ENCODE data around the gene RAB5IF.

RAB5IF gene

GRCh38 chr20:36644032-36644705 lies 38.6 kb downstream of the RAB5IF start:
- H3K4me3 ChIP-seq (ENCODE audit: low read length) = no peak overlapping the region
- no peaks in the 10 kb centered on the region for H3K36me3 ChIP-seq (ENCODE audit: control insufficient read depth, insufficient read depth, low read length)
- no peaks in the 10 kb centered on the region for H3K4me1 ChIP-seq (ENCODE audit: control insufficient read depth, insufficient read depth, low read length)
- no peaks in the 10 kb centered on the region for H3K27me3 ChIP-seq (ENCODE audit: control insufficient read depth, insufficient read depth, low read length)
- H3K27ac ChIP-seq (ENCODE audit: low read depth, low read length) = no peak overlapping the region
- no peak overlapping the region for H3K9ac ChIP-seq (ENCODE audit: low read length)

- no peak overlapping the region for H3K9ac ChIP-seq (ENCODE audit: low read length)
- no peaks in the 10 kb centered on the region for H3K36me3 ChIP-seq (ENCODE audit: control insufficient read depth, insufficient read depth, low read length)
- H3K27me3 ChIP-seq (ENCODE audit: control insufficient read depth, insufficient read depth, low read length) = no peaks in the 10 kb centered on the region
- no peak overlapping the region for H3K4me3 ChIP-seq (ENCODE audit: low read length)
- H3K27ac ChIP-seq (ENCODE audit: low read depth, low read length) = no peak overlapping the region
- no peaks in the 10 kb centered on the region for H3K4me1 ChIP-seq (ENCODE audit: control insufficient read depth, insufficient read depth, low read length)
These were observed 39.1 kb downstream of the RAB5IF start for GRCh38 chr20:36644706-36645095.

- Histone ChIP-seq H3K27me3 (ENCODE audit: control insufficient read depth, insufficient read depth, low read length) (no peaks in the 10 kb centered on the region), H3K27ac (ENCODE audit: low read depth, low read length) (no peak overlapping the region), H3K4me3 (ENCODE audit: low read length) (peak overlapping the region; percentile 35), H3K36me3 (ENCODE audit: control insufficient read depth, insufficient read depth, low read length) (no peaks in the 10 kb centered on the region), H3K9ac (ENCODE audit: low read length) (no peak overlapping the region), H3K4me1 (ENCODE audit: control insufficient read depth, insufficient read depth, low read length) (no peaks in the 10 kb centered on the region)
These were observed 39.8 kb downstream of the RAB5IF start for GRCh38 chr20:36645353-36645752.

GRCh38 chr20:36645998-36646397 lies 40.4 kb downstream of the RAB5IF start, which contains the start of gene SLA2:
Gene SLA2 (minus strand): TSS chr20:36646196. CDS start chr20:36641335, 4,861 bp downstream.
- no peaks in the 10 kb centered on the region for H3K27me3 ChIP-seq (ENCODE audit: control insufficient read depth, insufficient read depth, low read length)
- no peak within 1 kb of the TSS for H3K9ac ChIP-seq (ENCODE audit: low read length)
- H3K4me3 ChIP-seq (ENCODE audit: low read length) = peak within 1 kb of the TSS; percentile 35
- H3K4me1 ChIP-seq (ENCODE audit: control insufficient read depth, insufficient read depth, low read length) = no peaks in the 10 kb centered on the region
- H3K27ac ChIP-seq (ENCODE audit: low read depth, low read length) = no peak within 1 kb of the TSS
- H3K36me3 ChIP-seq (ENCODE audit: control insufficient read depth, insufficient read depth, low read length) = no peaks in the 10 kb centered on the region

GRCh38 chr20:36646678-36647077 lies 41.1 kb downstream of the RAB5IF start:
- no peaks in the 10 kb centered on the region for H3K4me1 ChIP-seq (ENCODE audit: control insufficient read depth, insufficient read depth, low read length)
- peaks cover 4% of the 10 kb centered on the region for H3K36me3 ChIP-seq (ENCODE audit: control insufficient read depth, insufficient read depth, low read length)
- H3K4me3 ChIP-seq (ENCODE audit: low read length) = no peak overlapping the region
- no peak overlapping the region for H3K9ac ChIP-seq (ENCODE audit: low read length)
- no peak overlapping the region for H3K27ac ChIP-seq (ENCODE audit: low read depth, low read length)
- no peaks in the 10 kb centered on the region for H3K27me3 ChIP-seq (ENCODE audit: control insufficient read depth, insufficient read depth, low read length)

GRCh38 chr20:36647196-36648121 lies 41.9 kb downstream of the RAB5IF start:
- no peaks in the 10 kb centered on the region for H3K4me1 ChIP-seq (ENCODE audit: control insufficient read depth, insufficient read depth, low read length)
- H3K27me3 ChIP-seq (ENCODE audit: control insufficient read depth, insufficient read depth, low read length) = no peaks in the 10 kb centered on the region
- H3K4me3 ChIP-seq (ENCODE audit: low read length) = no peak overlapping the region
- no peak overlapping the region for H3K9ac ChIP-seq (ENCODE audit: low read length)
- no peak overlapping the region for H3K27ac ChIP-seq (ENCODE audit: low read depth, low read length)
- H3K36me3 ChIP-seq (ENCODE audit: control insufficient read depth, insufficient read depth, low read length) = peaks cover 6% of the 10 kb centered on the region

GRCh38 chr20:36653456-36653855 lies 47.9 kb downstream of the RAB5IF start:
- Histone ChIP-seq H3K9ac (ENCODE audit: low read length) (no peak overlapping the region), H3K4me3 (ENCODE audit: low read length) (no peak overlapping the region), H3K27ac (ENCODE audit: low read depth, low read length) (no peak overlapping the region), H3K27me3 (ENCODE audit: control insufficient read depth, insufficient read depth, low read length) (no peaks in the 10 kb centered on the region), H3K4me1 (ENCODE audit: control insufficient read depth, insufficient read depth, low read length) (no peaks in the 10 kb centered on the region), H3K36me3 (ENCODE audit: control insufficient read depth, insufficient read depth, low read length) (peaks cover 19% of the 10 kb centered on the region)

- Histone ChIP-seq H3K4me1 (ENCODE audit: control insufficient read depth, insufficient read depth, low read length) (no peaks in the 10 kb centered on the region), H3K4me3 (ENCODE audit: low read length) (no peak overlapping the region), H3K27me3 (ENCODE audit: control insufficient read depth, insufficient read depth, low read length) (no peaks in the 10 kb centered on the region), H3K9ac (ENCODE audit: low read length) (no peak overlapping the region), H3K36me3 (ENCODE audit: control insufficient read depth, insufficient read depth, low read length) (peaks cover 19% of the 10 kb centered on the region), H3K27ac (ENCODE audit: low read depth, low read length) (no peak overlapping the region)
These were observed 48.9 kb downstream of the RAB5IF start for GRCh38 chr20:36654506-36654905.

GRCh38 chr20:36655004-36655403 lies 49.4 kb downstream of the RAB5IF start:
- Histone ChIP-seq H3K4me3 (ENCODE audit: low read length) (no peak overlapping the region), H3K27ac (ENCODE audit: low read depth, low read length) (no peak overlapping the region), H3K36me3 (ENCODE audit: control insufficient read depth, insufficient read depth, low read length) (peaks cover 19% of the 10 kb centered on the region), H3K9ac (ENCODE audit: low read length) (no peak overlapping the region), H3K4me1 (ENCODE audit: control insufficient read depth, insufficient read depth, low read length) (no peaks in the 10 kb centered on the region), H3K27me3 (ENCODE audit: control insufficient read depth, insufficient read depth, low read length) (no peaks in the 10 kb centered on the region)

- Histone ChIP-seq H3K4me3 (ENCODE audit: low read length) (no peak overlapping the region), H3K4me1 (ENCODE audit: control insufficient read depth, insufficient read depth, low read length) (no peaks in the 10 kb centered on the region), H3K9ac (ENCODE audit: low read length) (no peak overlapping the region), H3K27ac (ENCODE audit: low read depth, low read length) (no peak overlapping the region), H3K27me3 (ENCODE audit: control insufficient read depth, insufficient read depth, low read length) (no peaks in the 10 kb centered on the region), H3K36me3 (ENCODE audit: control insufficient read depth, insufficient read depth, low read length) (peaks cover 15% of the 10 kb centered on the region)
These were observed 51.2 kb downstream of the RAB5IF start for GRCh38 chr20:36656733-36657132.

- Histone ChIP-seq H3K4me3 (ENCODE audit: low read length) (no peak overlapping the region), H3K9ac (ENCODE audit: low read length) (no peak overlapping the region), H3K27me3 (ENCODE audit: control insufficient read depth, insufficient read depth, low read length) (no peaks in the 10 kb centered on the region), H3K36me3 (ENCODE audit: control insufficient read depth, insufficient read depth, low read length) (peaks cover 9% of the 10 kb centered on the region), H3K4me1 (ENCODE audit: control insufficient read depth, insufficient read depth, low read length) (no peaks in the 10 kb centered on the region), H3K27ac (ENCODE audit: low read depth, low read length) (no peak overlapping the region)
These were observed 52.7 kb downstream of the RAB5IF start for GRCh38 chr20:36658300-36658699.
